Smooth muscle cell (in vitro differentiated cells): ENCODE measurements around the gene NNMT. TPM values are rescaled to one million over a fixed set of nuclear protein-coding genes. Genes with fewer than 3 reads are reported as not detected.
A peak's percentile ranks its signal among the peaks of the same experiment; 100 is the strongest.

Source experiments
- DNase-seq: peaks from one replicate; lab custom pipeline; 2025; ENCODE audit not compliant: unreplicated experiment; lab: John Stamatoyannopoulos, UW
- H2AFZ ChIP-seq: fragments of 200-600 bp; sonication (generic); 2 replicates; pipeline ENCODE4 v1.6.0; 2016; ENCODE audit warnings: antibody characterized with exemption, low read depth, mild to moderate bottlenecking
- H3F3A ChIP-seq: fragments of 200-600 bp; sonication (generic); 2 replicates; pipeline ENCODE4 v1.6.0; 2017; ENCODE audit warnings: antibody characterized with exemption, low read depth
- H3K27ac ChIP-seq: fragments of 200-600 bp; sonication (generic); 2 replicates; pipeline ENCODE4 v1.5.1; 2016; ENCODE audit warnings: low read depth, mild to moderate bottlenecking
- H3K27me3 ChIP-seq: fragments of 200-600 bp; sonication (generic); 2 replicates; pipeline ENCODE4 v1.6.1; 2016; ENCODE audit warnings: low read depth, mild to moderate bottlenecking
- H3K36me3 ChIP-seq: fragments of 200-600 bp; sonication (generic); 2 replicates; pipeline ENCODE4 v1.5.1; 2016; ENCODE audit warnings: low read depth
- H3K4me1 ChIP-seq: fragments of 200-600 bp; sonication (generic); 2 replicates; pipeline ENCODE4 v1.5.1; 2016; ENCODE audit warnings: low read depth
- H3K4me2 ChIP-seq: fragments of 200-600 bp; sonication (generic); 2 replicates; pipeline ENCODE4 v1.6.0; 2016; ENCODE audit warnings: mild to moderate bottlenecking
- H3K4me3 ChIP-seq: fragments of 200-600 bp; sonication (generic); 2 replicates; pipeline ENCODE4 v1.5.1; 2016; ENCODE audit warnings: mild to moderate bottlenecking
- H3K79me2 ChIP-seq: fragments of 200-600 bp; sonication (generic); 2 replicates; pipeline ENCODE4 v1.6.0; 2016; ENCODE audit warnings: low read depth, mild to moderate bottlenecking
- H3K9ac ChIP-seq: fragments of 200-600 bp; sonication (generic); 2 replicates; pipeline ENCODE4 v1.6.0; 2016; ENCODE audit warnings: low read depth
- H3K9me3 ChIP-seq: fragments of 200-600 bp; sonication (generic); replicated peaks from 2 replicates; pipeline ENCODE4 v1.5.1; 2016; ENCODE audit warnings: low read depth
- H4K20me1 ChIP-seq: fragments of 200-600 bp; sonication (generic); 2 replicates; pipeline ENCODE4 v1.6.0; 2016; ENCODE audit warnings: low read depth
- WGBS: methylation state at CpG from one replicate; pipeline ENCODE4 v1.1.7; 2016; ENCODE audit warnings: low lambda C conversion rate; 5-methylcytosine and 5-hydroxymethylcytosine counted together
- polyA plus RNA-seq: library from polyadenylated mRNA; unstranded; fragments of >200 nt; fragmentation: Nextera tagmentation; extraction: Ambion mirVana; gene quantifications from 2 replicates; pipeline ENCODE4 v1.2.1, GENCODE V29; 2016
- total RNA-seq: library from RNA; depleted of rRNA; stranded (reverse); fragments of >200 nt; gene quantifications from 2 replicates; pipeline ENCODE4 v1.2.3, GENCODE V29; 2014
- TF ChIP-seq, protein P1 (sequence below): fragments of 200-600 bp; sonication (generic); IDR thresholded peaks from 2 replicates; pipeline ENCODE4 v1.5.1; 2017; ENCODE audit warnings: borderline replicate concordance, mild to moderate bottlenecking, antibody characterized with exemption; ENCODE audit not compliant: insufficient read depth, poor library complexity, severe bottlenecking

NNMT gene
- total and polyA plus RNA-seq, 2 experiments from 2014 or later, result 397 to 814 TPM

DNA sequence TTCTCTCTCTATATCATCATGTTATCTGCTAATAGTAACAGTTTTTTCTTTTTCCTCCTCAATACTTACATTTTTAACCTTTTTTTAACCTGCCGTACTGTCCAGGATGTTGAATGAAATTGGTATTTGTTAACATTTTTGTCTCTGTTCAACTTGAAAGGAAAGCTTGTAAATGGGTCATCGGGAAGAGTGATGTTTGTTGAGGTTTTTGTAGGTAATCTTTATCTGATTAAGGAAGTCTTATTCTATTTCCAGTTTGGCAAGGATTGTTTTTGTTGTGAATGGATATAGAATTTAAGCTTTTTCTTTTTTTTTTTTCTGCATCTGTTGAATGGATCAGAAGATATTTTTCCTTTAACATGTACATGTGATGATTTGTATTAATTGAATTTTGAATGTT is 8.1 kb upstream of the NNMT start:
- Histone ChIP-seq H3K27ac (no peak overlapping the region), H3K4me3 (no peak overlapping the region), H3K9ac (no peak overlapping the region), H3K79me2 (no peaks in the 10 kb centered on the region), H3K9me3 (peaks cover 4% of the 10 kb centered on the region), H2AFZ (no peak overlapping the region), H3K4me2 (no peak overlapping the region), H3K27me3 (no peaks in the 10 kb centered on the region), H3F3A (peaks cover 22% of the 10 kb centered on the region), H3K4me1 (peaks cover 17% of the 10 kb centered on the region), H4K20me1 (no peaks in the 10 kb centered on the region), H3K36me3 (no peaks in the 10 kb centered on the region)
- TF ChIP-seq, protein P1, sequence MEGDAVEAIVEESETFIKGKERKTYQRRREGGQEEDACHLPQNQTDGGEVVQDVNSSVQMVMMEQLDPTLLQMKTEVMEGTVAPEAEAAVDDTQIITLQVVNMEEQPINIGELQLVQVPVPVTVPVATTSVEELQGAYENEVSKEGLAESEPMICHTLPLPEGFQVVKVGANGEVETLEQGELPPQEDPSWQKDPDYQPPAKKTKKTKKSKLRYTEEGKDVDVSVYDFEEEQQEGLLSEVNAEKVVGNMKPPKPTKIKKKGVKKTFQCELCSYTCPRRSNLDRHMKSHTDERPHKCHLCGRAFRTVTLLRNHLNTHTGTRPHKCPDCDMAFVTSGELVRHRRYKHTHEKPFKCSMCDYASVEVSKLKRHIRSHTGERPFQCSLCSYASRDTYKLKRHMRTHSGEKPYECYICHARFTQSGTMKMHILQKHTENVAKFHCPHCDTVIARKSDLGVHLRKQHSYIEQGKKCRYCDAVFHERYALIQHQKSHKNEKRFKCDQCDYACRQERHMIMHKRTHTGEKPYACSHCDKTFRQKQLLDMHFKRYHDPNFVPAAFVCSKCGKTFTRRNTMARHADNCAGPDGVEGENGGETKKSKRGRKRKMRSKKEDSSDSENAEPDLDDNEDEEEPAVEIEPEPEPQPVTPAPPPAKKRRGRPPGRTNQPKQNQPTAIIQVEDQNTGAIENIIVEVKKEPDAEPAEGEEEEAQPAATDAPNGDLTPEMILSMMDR, result no peak
- WGBS, result 74% methylated on average over 2 of the region's 2 CpGs
- no peak for DNase-seq

- TF ChIP-seq, protein P1, result no peak
- Histone ChIP-seq H3K4me2 (no peak overlapping the region), H3K36me3 (no peaks in the 10 kb centered on the region), H2AFZ (no peak overlapping the region), H3K79me2 (no peaks in the 10 kb centered on the region), H3K4me1 (peaks cover 21% of the 10 kb centered on the region), H3F3A (peaks cover 30% of the 10 kb centered on the region), H3K4me3 (no peak overlapping the region), H4K20me1 (no peaks in the 10 kb centered on the region), H3K9me3 (peaks cover 4% of the 10 kb centered on the region), H3K27ac (peak overlapping the region; percentile 99), H3K9ac (no peak overlapping the region), H3K27me3 (no peaks in the 10 kb centered on the region)
- no peak for DNase-seq
- 77% methylated on average over 5 of the region's 5 CpGs for WGBS
Measured at GRCh38 chr11:114289779-114290178, 6.4 kb upstream of the NNMT start.

DNA sequence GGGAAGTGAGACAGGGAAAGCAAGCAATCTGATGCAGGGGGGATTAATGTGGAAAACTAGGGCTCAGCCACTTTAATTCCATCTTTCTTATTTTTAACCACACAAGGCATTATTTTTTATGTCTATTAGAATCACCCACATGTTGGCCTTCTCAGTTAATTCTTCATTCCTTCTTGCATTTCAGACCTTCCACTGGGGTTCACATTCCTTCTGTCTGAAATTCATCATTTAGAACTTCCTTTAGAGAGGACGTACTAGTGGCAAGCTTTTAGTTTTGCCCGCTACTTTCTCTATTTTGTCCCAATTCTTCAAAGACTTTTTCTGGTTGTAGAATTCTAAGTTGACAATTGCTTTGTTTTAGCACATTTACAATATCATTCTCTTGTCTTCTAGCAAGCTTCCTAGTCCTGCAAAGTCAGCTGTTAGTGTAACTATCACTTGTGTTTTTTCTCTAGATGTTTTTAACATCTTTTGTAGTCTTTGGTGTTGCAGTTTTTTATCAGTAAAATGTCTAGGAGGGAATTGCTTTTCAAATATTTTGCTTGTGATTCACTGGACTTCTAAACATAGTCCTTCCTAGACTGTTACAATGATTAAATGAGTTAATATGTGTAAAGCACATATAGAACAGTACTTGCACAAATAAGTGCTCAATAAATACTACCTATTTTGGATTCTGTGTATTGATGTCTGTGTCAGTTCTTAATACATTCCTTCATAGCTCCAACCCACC is 5.5 kb upstream of the NNMT start:
- no peak overlapping the region for H2AFZ ChIP-seq
- H3F3A ChIP-seq, result peaks cover 32% of the 10 kb centered on the region
- H4K20me1 ChIP-seq, result no peaks in the 10 kb centered on the region
- TF ChIP-seq, protein P1, result no peak
- H3K4me3 ChIP-seq, result no peak overlapping the region
- no peaks in the 10 kb centered on the region for H3K27me3 ChIP-seq
- no peak for DNase-seq
- peak overlapping the region; percentile 99 for H3K27ac ChIP-seq
- no peaks in the 10 kb centered on the region for H3K79me2 ChIP-seq
- peaks cover 4% of the 10 kb centered on the region for H3K9me3 ChIP-seq
- H3K4me1 ChIP-seq, result peaks cover 21% of the 10 kb centered on the region
- peak overlapping the region; percentile 28 for H3K9ac ChIP-seq
- H3K4me2 ChIP-seq, result peak overlapping the region; percentile 86
- H3K36me3 ChIP-seq, result no peaks in the 10 kb centered on the region
- WGBS, result 95% methylated on average over 2 of the region's 2 CpGs

GRCh38 chr11:114291381-114291780 is 4.8 kb upstream of the NNMT start:
- H4K20me1 ChIP-seq, result no peaks in the 10 kb centered on the region
- H2AFZ ChIP-seq, result no peak overlapping the region
- DNase-seq, result no peak
- H3K4me2 ChIP-seq, result peak overlapping the region; percentile 86
- TF ChIP-seq, protein P1, result no peak
- H3K79me2 ChIP-seq, result no peaks in the 10 kb centered on the region
- 34% methylated on average over 5 of the region's 5 CpGs for WGBS
- H3K9me3 ChIP-seq, result peaks cover 4% of the 10 kb centered on the region
- H3K27ac ChIP-seq, result peak overlapping the region; percentile 99
- peaks cover 36% of the 10 kb centered on the region for H3F3A ChIP-seq
- no peaks in the 10 kb centered on the region for H3K27me3 ChIP-seq
- H3K36me3 ChIP-seq, result no peaks in the 10 kb centered on the region
- H3K4me1 ChIP-seq, result peaks cover 21% of the 10 kb centered on the region
- peak overlapping the region; percentile 42 for H3K4me3 ChIP-seq
- H3K9ac ChIP-seq, result peak overlapping the region; percentile 78
